ENCODE data around the gene JAKMIP3.
"Not testable (repeated sequence)": the region's sequence is repeated elsewhere in the genome, so short reads cannot be mapped to it uniquely, and the experiment has no call there.

The JAKMIP3 gene

GRCh38 chr10:132077091-132077490 is 11.3 kb downstream of the JAKMIP3 start:
- Histone ChIP-seq H3K36me3 (ENCODE audit: control insufficient read depth in 2 of 2, insufficient read depth in 1 of 2, low read length in 2 of 2) (no peaks in the 10 kb centered on the region), H3K4me1 (ENCODE audit: control insufficient read depth, insufficient read depth, low read length) (no peaks in the 10 kb centered on the region), H3K27ac (ENCODE audit: extremely low read depth, low read depth, low read length) (no peak overlapping the region), H3K9me3 (ENCODE audit: control insufficient read depth, insufficient read depth, low read depth, low read length) (no peaks in the 10 kb centered on the region), H3K4me3 (ENCODE audit: low read depth, low read length) (no peak overlapping the region)
- CTCF ChIA-PET: no interaction called here
- POLR2A ChIA-PET: no interaction called here
- TF ChIP-seq ZNF335 (tag by site-specific recombination; conservative IDR thresholded peaks at IDR 0.05) (no peak), ZNF555 (tag by site-specific recombination; conservative IDR thresholded peaks at IDR 0.05) (no peak), ZNF19 (tag by site-specific recombination; IDR thresholded peaks at IDR 0.05; ENCODE audit: low read depth) (no peak), ZNF302 (tag by site-specific recombination; IDR thresholded peaks at IDR 0.05; ENCODE audit: low read depth) (no peak), ZNF324 (tag by site-specific recombination; IDR thresholded peaks at IDR 0.05) (no peak), ZNF571 (tag by site-specific recombination; IDR thresholded peaks at IDR 0.05) (no peak), ZNF548 (tag by site-specific recombination; IDR thresholded peaks at IDR 0.05) (no peak), GLI4 (tag by site-specific recombination; IDR thresholded peaks at IDR 0.05) (no peak), ZNF132 (tag by site-specific recombination; IDR thresholded peaks at IDR 0.05; ENCODE audit: borderline replicate concordance) (no peak), ZNF514 (tag by site-specific recombination; IDR thresholded peaks at IDR 0.05) (no peak), ZNF112 (tag by site-specific recombination; IDR thresholded peaks at IDR 0.05) (no peak), ZNF654 (tag by site-specific recombination; IDR thresholded peaks at IDR 0.05; ENCODE audit: low read depth) (no peak)

GRCh38 chr10:132078746-132079345 is 13.1 kb downstream of the JAKMIP3 start:
- Histone ChIP-seq H3K27ac (ENCODE audit: extremely low read depth, low read depth, low read length) (no peak overlapping the region), H3K4me3 (ENCODE audit: low read depth, low read length) (no peak overlapping the region), H3K4me1 (ENCODE audit: control insufficient read depth, insufficient read depth, low read length) (no peaks in the 10 kb centered on the region), H3K36me3 (ENCODE audit: control insufficient read depth in 2 of 2, insufficient read depth in 1 of 2, low read length in 2 of 2) (no peaks in the 10 kb centered on the region), H3K9me3 (ENCODE audit: control insufficient read depth, insufficient read depth, low read depth, low read length) (no peaks in the 10 kb centered on the region)
- POLR2A ChIA-PET: no interaction called here
- TF ChIP-seq GLI2 (tag by site-specific recombination; IDR thresholded peaks at IDR 0.05; ENCODE audit: borderline replicate concordance, low read depth) (no peak), ZNF580 (tag by site-specific recombination; IDR thresholded peaks at IDR 0.05) (no peak), GLIS1 (tag by site-specific recombination; IDR thresholded peaks at IDR 0.05) (no peak)
- CTCF ChIA-PET: interaction anchor here (0.7 kb wide), 1 partner anchor 9 kb away, joined by 3 read pairs; no protein-coding TSS in a partner anchor

- H3K4me3 ChIP-seq (ENCODE audit: low read depth, low read length); POLR2A ChIA-PET; H3K9me3 ChIP-seq (ENCODE audit: control insufficient read depth, insufficient read depth, low read depth, low read length); CTCF ChIA-PET; H3K4me1 ChIP-seq (ENCODE audit: control insufficient read depth, insufficient read depth, low read length); H3K27ac ChIP-seq (ENCODE audit: extremely low read depth, low read depth, low read length); H3K36me3 ChIP-seq (ENCODE audit: control insufficient read depth in 2 of 2, insufficient read depth in 1 of 2, low read length in 2 of 2): not testable (repeated sequence)
Measured at GRCh38 chr10:132084384-132084783, 18.6 kb downstream of the JAKMIP3 start.

GRCh38 chr10:132093236-132093635 is 27.5 kb downstream of the JAKMIP3 start:
- CTCF ChIA-PET; POLR2A ChIA-PET; H3K36me3 ChIP-seq (ENCODE audit: control insufficient read depth in 2 of 2, insufficient read depth in 1 of 2, low read length in 2 of 2); H3K4me1 ChIP-seq (ENCODE audit: control insufficient read depth, insufficient read depth, low read length); H3K4me3 ChIP-seq (ENCODE audit: low read depth, low read length); H3K9me3 ChIP-seq (ENCODE audit: control insufficient read depth, insufficient read depth, low read depth, low read length); H3K27ac ChIP-seq (ENCODE audit: extremely low read depth, low read depth, low read length): not testable (repeated sequence)

- no peaks in the 10 kb centered on the region for H3K4me1 ChIP-seq (ENCODE audit: control insufficient read depth, insufficient read depth, low read length)
- ChIA-PET POLR2A (no interaction called here), CTCF (no interaction called here)
- no peak for TF ChIP-seq PATZ1 (tag by site-specific recombination; IDR thresholded peaks at IDR 0.05)
- TF ChIP-seq IKZF3 (tag by site-specific recombination; IDR thresholded peaks at IDR 0.05): no peak
- TF ChIP-seq ZNF19 (tag by site-specific recombination; IDR thresholded peaks at IDR 0.05; ENCODE audit: low read depth): no peak
- no peak for TF ChIP-seq ZBTB1 (tag by site-specific recombination; IDR thresholded peaks at IDR 0.05)
- TF ChIP-seq KLF8 (tag by site-specific recombination; IDR thresholded peaks at IDR 0.05): no peak
- TF ChIP-seq ZNF239 (tag by site-specific recombination; IDR thresholded peaks at IDR 0.05): no peak
- TF ChIP-seq ZNF629 (tag by site-specific recombination; IDR thresholded peaks at IDR 0.05): no peak
- TF ChIP-seq ZNF112 (tag by site-specific recombination; IDR thresholded peaks at IDR 0.05): no peak
Measured at GRCh38 chr10:132094581-132095234, 29.0 kb downstream of the JAKMIP3 start.

More at GRCh38 chr10:132094581-132095234, 29.0 kb downstream of the JAKMIP3 start:
- H3K27ac ChIP-seq (ENCODE audit: extremely low read depth, low read depth, low read length): no peak overlapping the region
- no peak overlapping the region for H3K4me3 ChIP-seq (ENCODE audit: low read depth, low read length)
- no peaks in the 10 kb centered on the region for H3K36me3 ChIP-seq (ENCODE audit: control insufficient read depth in 2 of 2, insufficient read depth in 1 of 2, low read length in 2 of 2)
- H3K9me3 ChIP-seq (ENCODE audit: control insufficient read depth, insufficient read depth, low read depth, low read length): no peaks in the 10 kb centered on the region

All from HEK293 (cell line).